HG02623 (cell line): ENCODE data around the gene PAX7.

ENCODE experiments used
- ATAC-seq: cut with Tn5 transposase; IDR thresholded peaks from one replicate; pipeline ENCODE4 v1.9.1; 2021; ENCODE audit warnings: moderate library complexity; ENCODE audit not compliant: unreplicated experiment

PAX7 gene

DNA sequence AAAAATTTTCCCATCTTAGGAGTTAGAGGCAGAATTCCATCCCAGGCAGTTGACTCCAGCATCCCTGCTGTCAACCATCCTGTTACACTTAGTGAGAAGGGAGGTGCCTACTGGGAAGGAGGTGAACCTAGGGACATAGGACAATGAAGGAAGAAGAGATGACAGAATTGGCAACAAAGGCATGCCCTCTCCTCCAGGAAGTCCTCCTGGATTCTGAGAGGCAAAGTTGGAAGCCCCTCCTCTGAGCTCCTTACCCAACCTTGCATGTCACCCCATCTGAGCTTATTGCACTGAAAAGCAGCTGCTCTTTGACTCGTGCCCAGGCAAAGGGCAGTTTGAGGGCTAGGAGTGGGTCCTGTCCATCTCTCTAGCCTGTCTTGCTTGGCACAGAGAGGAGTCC, 66.9 kb downstream of the PAX7 start:
- ATAC-seq, result no peak

GRCh38 chr1:18700530-18700929, 69.9 kb downstream of the PAX7 start:
- ATAC-seq, result no peak

- ATAC-seq, result no peak
Observed at GRCh38 chr1:18701183-18701582, 70.5 kb downstream of the PAX7 start.

DNA sequence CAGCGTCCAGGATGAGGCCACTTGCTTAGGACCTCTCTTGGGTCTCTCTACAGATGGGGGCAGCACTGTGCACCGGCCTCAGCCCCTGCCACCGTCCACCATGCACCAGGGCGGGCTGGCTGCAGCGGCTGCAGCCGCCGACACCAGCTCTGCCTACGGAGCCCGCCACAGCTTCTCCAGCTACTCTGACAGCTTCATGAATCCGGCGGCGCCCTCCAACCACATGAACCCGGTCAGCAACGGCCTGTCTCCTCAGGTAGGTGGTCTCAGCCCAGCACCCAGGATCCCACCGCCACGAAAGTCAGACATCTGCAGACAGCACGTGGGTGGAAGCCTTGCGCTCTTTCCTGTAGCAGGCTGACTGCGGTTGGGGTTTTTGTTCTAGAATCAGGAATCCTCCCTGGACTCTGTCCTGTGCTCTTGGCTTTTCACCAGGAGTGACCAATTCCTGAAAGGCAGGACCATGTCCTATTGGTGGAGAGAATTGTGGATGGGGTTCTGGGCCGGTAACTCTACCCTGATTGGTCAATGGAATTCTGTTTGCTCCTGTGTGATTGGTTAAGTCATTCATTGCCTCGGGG, 72.5 kb downstream of the PAX7 start:
- ATAC-seq, result no peak

GRCh38 chr1:18705811-18706210, 75.2 kb downstream of the PAX7 start:
- ATAC-seq, result no peak

DNA sequence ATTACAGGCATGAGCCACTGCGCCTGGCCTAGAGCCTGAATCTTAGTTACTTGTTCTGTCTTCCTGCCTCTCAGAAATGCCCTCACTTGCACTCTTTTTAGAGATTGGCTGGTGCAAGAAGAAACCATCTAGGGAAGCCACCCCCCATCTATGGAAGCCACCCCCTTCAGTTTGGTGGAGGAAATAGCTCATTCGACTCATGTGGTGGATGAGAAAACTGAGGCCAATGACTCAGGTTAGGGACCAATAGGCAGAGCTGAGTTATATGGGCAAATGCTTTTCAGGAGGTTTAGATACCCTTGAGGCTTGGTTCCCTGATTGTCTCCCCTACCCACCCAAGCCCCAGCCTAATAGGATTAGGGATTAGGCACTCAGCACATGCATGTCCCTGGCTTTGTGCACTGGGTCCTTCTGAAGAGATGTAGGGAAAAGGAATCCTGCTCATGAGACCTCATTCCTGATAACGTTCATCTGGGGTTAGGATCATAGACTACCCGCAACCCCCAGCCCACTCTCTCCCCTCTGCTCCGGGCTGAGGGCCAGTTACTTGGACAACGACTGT, 77.1 kb downstream of the PAX7 start:
- ATAC-seq, result no peak

DNA sequence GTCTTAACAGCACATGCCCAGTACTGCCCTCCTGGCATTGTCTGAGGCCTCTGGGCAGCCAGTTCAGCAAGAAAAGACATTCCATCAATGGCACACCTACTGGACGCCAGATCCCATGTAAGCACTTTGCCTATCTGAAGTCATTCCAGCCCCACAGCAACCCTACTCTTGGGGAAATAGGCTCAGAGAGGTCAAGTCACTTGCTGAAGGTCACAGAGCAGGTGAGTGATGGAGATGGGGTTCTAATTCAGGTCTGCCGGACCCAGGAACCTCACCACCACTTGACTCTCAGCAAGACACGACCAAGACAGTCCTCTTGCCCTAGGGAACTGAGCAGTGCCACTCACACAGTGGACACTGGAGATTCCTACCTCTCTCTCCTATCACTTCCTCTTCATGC, 79.4 kb downstream of the PAX7 start:
- ATAC-seq, result no peak

GRCh38 chr1:18711003-18711402, 80.4 kb downstream of the PAX7 start:
- ATAC-seq, result no peak

DNA sequence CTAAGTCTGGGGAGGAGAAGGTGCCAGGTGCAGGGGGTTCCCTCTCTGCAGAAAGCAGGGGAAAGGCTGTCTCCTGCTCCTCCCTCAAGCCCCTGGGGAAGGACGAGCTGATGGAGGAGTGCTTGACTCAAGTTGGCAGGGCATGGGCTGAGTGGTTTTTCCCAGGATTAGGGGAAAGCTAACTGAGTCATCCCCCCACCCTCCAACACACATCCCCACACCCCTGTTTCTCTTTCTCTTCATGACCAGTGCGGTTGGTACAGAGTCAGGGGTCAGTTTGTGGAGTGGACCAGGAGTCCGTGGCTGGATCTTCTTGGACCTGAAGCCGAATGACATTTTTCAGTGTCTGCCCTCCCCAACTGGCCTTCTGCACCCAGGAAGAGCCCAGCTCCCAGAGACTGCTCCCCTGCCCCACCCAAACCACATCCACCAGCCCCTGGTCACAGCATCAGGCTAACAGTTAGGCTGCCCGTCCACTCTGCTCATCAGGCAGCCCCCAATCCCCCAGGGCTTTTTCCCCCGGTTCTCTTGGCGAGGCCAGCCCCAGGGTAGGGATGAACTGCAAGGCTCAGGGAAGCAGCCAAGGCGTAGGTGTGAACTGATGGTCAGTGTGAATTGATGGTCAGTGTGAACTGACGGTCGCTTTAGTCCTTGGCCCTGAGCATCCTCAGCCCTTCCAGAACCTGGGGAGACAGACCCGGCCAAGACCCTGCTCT, 81.0 kb downstream of the PAX7 start:
- ATAC-seq, result no peak

GRCh38 chr1:18712252-18712600, 81.6 kb downstream of the PAX7 start:
- ATAC-seq, result no peak

DNA sequence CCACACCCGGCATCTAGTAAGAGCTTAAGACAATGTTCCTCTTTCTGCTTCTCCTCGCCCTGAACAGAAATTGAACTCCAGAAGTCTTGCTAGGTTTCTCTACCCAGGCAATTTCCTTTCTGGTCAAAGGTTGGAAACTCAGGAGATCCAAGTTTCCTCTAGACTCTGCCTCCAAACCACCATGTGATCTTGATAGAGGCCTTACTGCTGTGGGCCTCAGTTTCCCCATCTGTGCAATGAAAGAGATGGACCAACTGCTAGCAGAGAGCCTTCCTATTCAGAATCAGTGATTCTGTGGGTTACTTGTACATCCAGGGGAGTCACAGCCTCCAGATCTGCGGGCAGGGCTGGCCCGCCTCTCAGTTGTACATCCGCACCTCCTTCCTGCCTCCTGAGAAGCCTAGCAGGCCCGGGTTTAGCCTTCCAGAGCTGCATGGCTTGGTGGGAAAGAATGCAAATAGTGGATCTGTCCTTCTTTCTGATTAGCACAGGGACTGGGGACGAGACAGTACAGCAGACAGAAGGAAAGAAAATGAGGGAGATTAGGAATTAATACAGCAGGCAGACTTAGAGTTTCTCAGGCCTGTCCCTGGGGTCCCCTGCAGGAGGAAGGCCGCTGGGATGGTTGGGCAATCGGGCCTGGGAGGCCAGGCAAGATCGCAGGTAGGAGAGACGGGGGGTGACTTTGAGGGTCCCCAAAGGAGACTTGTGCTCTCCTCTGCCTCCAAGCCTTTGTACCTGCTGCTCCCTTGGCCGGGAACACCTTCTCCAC, 83.9 kb downstream of the PAX7 start:
- no peak for ATAC-seq

GRCh38 chr1:18716112-18716784, 85.6 kb downstream of the PAX7 start:
- ATAC-seq, result no peak

DNA sequence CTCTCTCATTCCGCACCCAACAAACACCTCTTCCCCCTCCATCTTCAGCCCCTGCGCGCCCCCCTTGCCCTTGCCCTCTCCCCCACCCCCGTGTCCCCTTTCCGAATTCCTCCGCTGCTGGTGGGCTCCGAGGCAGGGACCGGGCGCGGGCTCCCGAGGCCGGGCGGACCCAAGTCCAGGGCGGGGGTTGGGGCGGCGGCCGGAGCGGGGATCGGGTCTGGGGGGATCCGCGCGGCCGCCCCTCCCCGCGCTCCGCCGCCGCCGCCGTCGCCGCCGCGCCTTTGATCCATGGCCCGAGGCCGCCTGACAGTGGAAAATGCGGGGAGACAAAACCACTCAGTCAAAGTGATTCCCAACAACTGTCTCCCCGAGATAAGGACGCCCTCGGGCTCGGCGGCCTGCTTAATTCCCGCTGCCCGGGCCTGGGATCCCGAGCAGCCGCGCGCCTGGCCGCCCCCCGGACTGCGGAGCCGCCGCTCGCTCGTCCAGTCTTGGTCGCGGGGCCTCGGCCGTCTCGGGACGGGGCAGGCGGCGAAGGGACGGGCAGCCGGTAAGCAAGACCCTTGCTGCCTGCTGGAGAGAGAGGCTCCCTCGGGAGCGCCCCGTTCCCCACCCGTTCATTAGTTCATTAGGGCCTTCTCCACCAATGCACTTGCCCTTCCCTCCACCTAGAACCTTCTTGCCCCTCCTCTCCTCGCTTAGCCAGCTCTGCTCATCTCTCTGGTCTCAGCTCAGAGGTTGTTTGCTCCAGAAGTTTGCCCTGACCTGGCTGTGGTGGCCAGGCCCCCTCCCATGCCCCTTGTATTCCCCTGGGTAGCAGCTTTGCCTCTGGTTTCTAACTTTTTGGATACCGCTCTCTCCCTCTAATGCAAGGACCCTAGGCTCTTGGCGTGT, 86.4 kb downstream of the PAX7 start:
- no peak for ATAC-seq

DNA sequence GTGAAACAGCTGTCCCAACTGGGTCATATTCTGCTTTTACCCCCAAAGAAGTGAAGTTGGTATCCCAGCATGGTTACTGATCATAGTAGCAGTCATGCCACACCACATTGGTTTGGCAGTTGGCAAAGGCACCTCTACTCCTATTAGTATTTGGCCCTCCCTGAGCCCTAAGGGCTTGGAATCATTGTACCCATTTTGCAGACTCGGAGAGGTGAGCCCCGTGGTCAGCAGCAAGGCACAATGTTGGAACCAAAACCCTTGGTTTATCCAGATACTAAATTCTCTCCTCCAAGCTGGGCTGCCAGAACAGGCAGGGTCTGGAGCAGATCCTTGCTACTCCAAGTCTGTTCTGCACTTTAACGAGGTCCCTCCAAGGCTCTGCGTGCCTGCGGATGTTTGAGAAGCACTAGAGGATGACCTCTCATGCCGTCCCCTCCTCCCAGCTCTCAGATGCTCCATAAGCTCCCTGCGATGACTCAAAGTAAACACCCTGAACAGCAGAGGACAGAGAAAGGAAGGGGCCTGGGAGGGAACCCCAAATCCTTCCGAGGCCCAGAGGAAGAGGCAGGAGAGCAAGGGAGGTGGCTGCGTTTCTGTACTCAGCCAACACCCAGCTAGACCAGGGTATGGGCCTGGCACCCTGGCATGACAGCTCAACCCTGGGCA, 89.3 kb downstream of the PAX7 start:
- no peak for ATAC-seq

- no peak for ATAC-seq
Observed at GRCh38 chr1:18721041-18721440, 90.4 kb downstream of the PAX7 start.

DNA sequence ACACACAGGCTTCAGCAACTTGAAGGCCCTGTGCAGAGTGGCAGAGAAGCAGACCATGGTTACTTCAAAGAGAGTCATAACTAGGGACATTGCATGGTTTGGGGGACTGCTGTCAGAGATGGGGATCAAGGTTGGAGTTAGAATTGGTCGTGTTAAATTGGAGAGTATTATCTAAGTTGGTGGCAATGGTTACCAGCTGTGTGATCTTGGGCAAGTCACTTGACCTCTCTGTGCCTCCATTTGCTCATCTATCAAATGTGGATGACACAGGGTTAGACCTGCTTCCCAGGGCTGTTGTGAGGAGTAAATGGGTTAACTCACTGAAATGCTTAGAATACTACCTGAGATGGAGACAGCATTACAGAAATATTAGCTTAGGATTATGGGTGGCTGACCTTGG, 91.1 kb downstream of the PAX7 start:
- no peak for ATAC-seq

GRCh38 chr1:18722270-18722669, 91.6 kb downstream of the PAX7 start:
- no peak for ATAC-seq

GRCh38 chr1:18723206-18723605, 92.6 kb downstream of the PAX7 start:
- no peak for ATAC-seq

GRCh38 chr1:18723701-18724411, 93.2 kb downstream of the PAX7 start:
- no peak for ATAC-seq
